ENCODE results near the gene CD180. TPM values are rescaled to one million over a fixed set of nuclear protein-coding genes. Genes with fewer than 3 reads are reported as not detected.

Gene CD180
- total RNA-seq, 2 experiments from 2014 or later = 0.08 TPM; not detected in 1

DNA sequence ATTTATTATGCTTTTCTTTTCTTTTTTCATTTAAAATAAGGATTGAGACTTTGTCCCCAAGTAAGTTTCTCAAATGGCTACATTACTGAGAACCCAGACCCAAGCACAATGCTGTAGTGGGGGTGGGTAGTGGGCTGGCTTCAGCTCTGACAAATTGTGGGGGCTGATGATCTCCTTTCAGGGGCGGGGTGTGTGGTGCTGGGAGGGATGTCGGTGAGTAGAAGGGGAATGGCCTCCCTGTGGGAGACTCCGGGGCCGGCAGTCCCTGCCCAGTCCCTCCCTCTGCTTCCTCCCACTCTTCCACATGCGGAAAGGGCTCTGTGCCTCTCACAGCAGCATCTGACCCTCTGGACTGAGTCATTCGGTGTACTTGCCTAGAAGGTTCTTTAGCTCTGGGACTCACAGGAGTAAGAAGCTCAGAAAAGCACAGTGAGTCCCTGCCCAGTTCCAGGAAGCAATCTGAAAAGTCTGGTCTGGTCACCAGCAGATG, 14.3 kb downstream of the CD180 start:
- intact Hi-C loops (cut with DNase I, micrococcal nuclease) = no loop called here

DNA sequence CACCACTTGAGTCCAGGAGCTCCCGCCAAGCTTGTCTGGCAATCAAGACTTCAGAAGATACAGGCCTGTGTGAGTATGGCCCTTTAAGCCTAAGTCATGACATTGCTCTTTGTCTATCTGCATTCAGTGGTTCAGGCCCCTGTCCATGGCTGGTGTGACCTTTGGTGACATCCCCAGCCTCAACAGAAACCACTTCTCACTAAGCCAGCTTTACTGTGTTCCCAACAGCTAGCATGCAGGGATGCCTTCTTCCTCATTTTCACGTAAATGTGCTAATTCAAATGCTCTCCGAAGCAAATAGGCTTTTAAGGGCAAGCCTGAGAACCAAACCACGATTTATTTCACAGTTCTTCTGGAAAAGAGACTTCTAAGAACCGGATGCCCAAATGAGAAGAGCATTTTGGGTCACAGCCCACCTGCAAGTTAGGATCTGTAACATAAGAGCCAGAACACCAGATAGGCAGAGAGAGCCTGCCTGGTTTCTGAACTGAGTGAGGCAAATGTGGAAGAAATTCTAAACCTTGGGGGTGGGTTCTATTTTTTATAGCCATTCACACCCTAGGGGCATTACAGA, 14.9 kb downstream of the CD180 start:
- ChIA-PET POLR2A (interaction anchor here (2.3 kb wide), 1 partner anchor 15 kb away, joined by 10 read pairs; no protein-coding TSS in a partner anchor), CTCF (interaction anchor here (0.7 kb wide), 1 partner anchor 28 kb away, joined by 4 read pairs; no protein-coding TSS in a partner anchor)
- Mint-ChIP-seq H3K27ac (peak overlapping the region; percentile 58), H3K27me3 (no peaks in the 10 kb centered on the region), H3K9me3 (peaks cover 13% of the 10 kb centered on the region), H3K36me3 (ENCODE audit: low read depth) (peaks cover 13% of the 10 kb centered on the region), H3K4me1 (ENCODE audit: low read depth) (peaks cover 51% of the 10 kb centered on the region), H3K4me3 (peak overlapping the region; percentile 6)
- Histone ChIP-seq H3K4me1 (ENCODE audit: insufficient read depth, low read length) (peaks cover 27% of the 10 kb centered on the region), H3K27me3 (ENCODE audit: control insufficient read depth in 1 of 2, insufficient read depth in 2 of 2, low read length in 2 of 2) (no peaks in the 10 kb centered on the region), H3K36me3 (ENCODE audit: insufficient read depth, low read length) (no peaks in the 10 kb centered on the region), H3K4me3 (ENCODE audit: low read length) (no peak overlapping the region), H3K27ac (ENCODE audit: low read depth in 1 of 2, low read length in 2 of 2) (peak overlapping the region in 1 of 2 donors; percentile 44), H3K9me3 (ENCODE audit: control insufficient read depth in 1 of 2, insufficient read depth in 1 of 2, low read length in 2 of 2) (peaks cover 0 to 9% of the 10 kb centered on the region in 2 experiments)
- peak; percentile 32 for ATAC-seq (ENCODE audit: poor library complexity)
- DNase-seq = peak in 2 of 14 experiments; percentile 35 to 43
- intact Hi-C loops (cut with DNase I, micrococcal nuclease) = no loop called here
- TF ChIP-seq, protein P1, sequence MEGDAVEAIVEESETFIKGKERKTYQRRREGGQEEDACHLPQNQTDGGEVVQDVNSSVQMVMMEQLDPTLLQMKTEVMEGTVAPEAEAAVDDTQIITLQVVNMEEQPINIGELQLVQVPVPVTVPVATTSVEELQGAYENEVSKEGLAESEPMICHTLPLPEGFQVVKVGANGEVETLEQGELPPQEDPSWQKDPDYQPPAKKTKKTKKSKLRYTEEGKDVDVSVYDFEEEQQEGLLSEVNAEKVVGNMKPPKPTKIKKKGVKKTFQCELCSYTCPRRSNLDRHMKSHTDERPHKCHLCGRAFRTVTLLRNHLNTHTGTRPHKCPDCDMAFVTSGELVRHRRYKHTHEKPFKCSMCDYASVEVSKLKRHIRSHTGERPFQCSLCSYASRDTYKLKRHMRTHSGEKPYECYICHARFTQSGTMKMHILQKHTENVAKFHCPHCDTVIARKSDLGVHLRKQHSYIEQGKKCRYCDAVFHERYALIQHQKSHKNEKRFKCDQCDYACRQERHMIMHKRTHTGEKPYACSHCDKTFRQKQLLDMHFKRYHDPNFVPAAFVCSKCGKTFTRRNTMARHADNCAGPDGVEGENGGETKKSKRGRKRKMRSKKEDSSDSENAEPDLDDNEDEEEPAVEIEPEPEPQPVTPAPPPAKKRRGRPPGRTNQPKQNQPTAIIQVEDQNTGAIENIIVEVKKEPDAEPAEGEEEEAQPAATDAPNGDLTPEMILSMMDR (IDR thresholded peaks at IDR 0.05) = no peak

More for the DNA sequence above, 14.3 kb downstream of the CD180 start:
- peaks cover 29% of the 10 kb centered on the region for H3K4me1 ChIP-seq (ENCODE audit: insufficient read depth, low read length)
- Mint-ChIP-seq H3K27ac (peak overlapping the region; percentile 58), H3K27me3 (no peaks in the 10 kb centered on the region), H3K36me3 (ENCODE audit: low read depth) (peaks cover 7% of the 10 kb centered on the region), H3K4me3 (no peak overlapping the region), H3K4me1 (ENCODE audit: low read depth) (peaks cover 54% of the 10 kb centered on the region), H3K9me3 (peaks cover 8% of the 10 kb centered on the region)
- POLR2A ChIA-PET = interaction anchor here (0.6 to 2.3 kb wide), 2 partner anchors 16 to 1087 kb away, joined by 3 to 10 read pairs; no protein-coding TSS in a partner anchor
- peaks cover 0 to 3% of the 10 kb centered on the region in 2 experiments for H3K9me3 ChIP-seq (ENCODE audit: control insufficient read depth in 1 of 2, insufficient read depth in 1 of 2, low read length in 2 of 2)
- no peaks in the 10 kb centered on the region for H3K36me3 ChIP-seq (ENCODE audit: insufficient read depth, low read length)
- TF ChIP-seq, protein P1 (IDR thresholded peaks at IDR 0.05) = no peak
- no peak for ATAC-seq (ENCODE audit: poor library complexity)
- H3K4me3 ChIP-seq (ENCODE audit: low read length) = no peak overlapping the region
- CTCF ChIA-PET = no interaction called here
- H3K27me3 ChIP-seq (ENCODE audit: control insufficient read depth in 1 of 2, insufficient read depth in 2 of 2, low read length in 2 of 2) = no peaks in the 10 kb centered on the region
- H3K27ac ChIP-seq (ENCODE audit: low read depth in 1 of 2, low read length in 2 of 2) = peak overlapping the region in 1 of 2 donors; percentile 44
- peak in 1 of 14 experiments; percentile 58 for DNase-seq

DNA sequence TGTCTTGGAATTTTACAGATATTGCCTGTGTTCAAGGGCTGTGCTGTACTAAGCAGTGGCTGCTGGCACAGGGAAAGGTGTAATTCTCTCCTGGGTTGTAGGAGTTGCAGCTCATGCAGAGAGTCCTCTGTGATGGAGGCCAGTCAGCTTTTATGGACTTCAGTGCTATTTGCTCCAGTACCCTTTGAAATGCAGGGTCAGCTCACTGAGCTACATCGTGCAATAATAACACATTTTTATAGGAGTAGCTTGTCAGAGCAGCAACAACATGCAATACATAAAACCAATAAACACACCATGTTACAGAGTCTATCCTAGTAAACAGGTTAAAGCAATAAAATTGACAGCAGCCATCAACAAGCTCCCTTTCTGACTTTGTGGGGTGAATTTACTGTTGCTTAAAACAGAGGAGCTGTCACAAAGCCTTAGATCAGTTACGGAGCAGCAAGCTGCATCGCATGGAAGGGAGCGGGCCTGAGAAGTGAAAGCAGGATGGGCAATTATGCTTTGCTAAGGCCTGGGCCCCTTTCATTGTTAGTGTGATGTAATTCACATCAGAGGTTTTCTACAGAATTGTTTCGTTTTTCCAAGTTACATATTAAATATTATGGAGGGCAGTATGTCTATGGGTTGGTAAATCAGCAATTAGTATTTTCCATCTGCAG, 16.8 kb downstream of the CD180 start:
- H3K4me3 Mint-ChIP-seq = no peak overlapping the region
- no peaks in the 10 kb centered on the region for H3K27me3 Mint-ChIP-seq
- H3K9me3 ChIP-seq (ENCODE audit: control insufficient read depth in 1 of 2, insufficient read depth in 1 of 2, low read length in 2 of 2) = peaks cover 0 to 17% of the 10 kb centered on the region in 2 experiments
- H3K4me3 ChIP-seq (ENCODE audit: low read length) = no peak overlapping the region
- no peak overlapping the region for H3K27ac ChIP-seq (ENCODE audit: low read depth in 1 of 2, low read length in 2 of 2)
- ATAC-seq (ENCODE audit: poor library complexity) = no peak
- no peak for DNase-seq
- ChIA-PET POLR2A (interaction anchor here (0.8 to 1.0 kb wide), 2 partner anchors 9 to 11 kb away, joined by 3 read pairs; no protein-coding TSS in a partner anchor), CTCF (interaction anchor here (0.8 kb wide), 1 partner anchor 29 kb away, joined by 5 read pairs; no protein-coding TSS in a partner anchor)
- H3K9me3 Mint-ChIP-seq = peaks cover 17% of the 10 kb centered on the region
- peaks cover 26% of the 10 kb centered on the region for H3K36me3 Mint-ChIP-seq (ENCODE audit: low read depth)
- TF ChIP-seq, protein P1 (IDR thresholded peaks at IDR 0.05) = no peak
- no peak overlapping the region for H3K27ac Mint-ChIP-seq
- H3K4me1 ChIP-seq (ENCODE audit: insufficient read depth, low read length) = peaks cover 27% of the 10 kb centered on the region
- H3K36me3 ChIP-seq (ENCODE audit: insufficient read depth, low read length) = no peaks in the 10 kb centered on the region
- intact Hi-C loops (cut with DNase I, micrococcal nuclease) = no loop called here
- peaks cover 44% of the 10 kb centered on the region for H3K4me1 Mint-ChIP-seq (ENCODE audit: low read depth)
- no peaks in the 10 kb centered on the region for H3K27me3 ChIP-seq (ENCODE audit: control insufficient read depth in 1 of 2, insufficient read depth in 2 of 2, low read length in 2 of 2)

Measured in CD4-positive, alpha-beta T cell (primary cell).